Measurements from ENCODE around the gene KDF1. TPM values are rescaled to one million over a fixed set of nuclear protein-coding genes. Genes with fewer than 3 reads are reported as not detected.

The KDF1 gene
- total and polyA plus RNA-seq, 2 of the 13 experiments (the other 11 are each of a cell fraction or from before 2014, with no cell fraction given) = 1.9 to 4.9 TPM

DNA sequence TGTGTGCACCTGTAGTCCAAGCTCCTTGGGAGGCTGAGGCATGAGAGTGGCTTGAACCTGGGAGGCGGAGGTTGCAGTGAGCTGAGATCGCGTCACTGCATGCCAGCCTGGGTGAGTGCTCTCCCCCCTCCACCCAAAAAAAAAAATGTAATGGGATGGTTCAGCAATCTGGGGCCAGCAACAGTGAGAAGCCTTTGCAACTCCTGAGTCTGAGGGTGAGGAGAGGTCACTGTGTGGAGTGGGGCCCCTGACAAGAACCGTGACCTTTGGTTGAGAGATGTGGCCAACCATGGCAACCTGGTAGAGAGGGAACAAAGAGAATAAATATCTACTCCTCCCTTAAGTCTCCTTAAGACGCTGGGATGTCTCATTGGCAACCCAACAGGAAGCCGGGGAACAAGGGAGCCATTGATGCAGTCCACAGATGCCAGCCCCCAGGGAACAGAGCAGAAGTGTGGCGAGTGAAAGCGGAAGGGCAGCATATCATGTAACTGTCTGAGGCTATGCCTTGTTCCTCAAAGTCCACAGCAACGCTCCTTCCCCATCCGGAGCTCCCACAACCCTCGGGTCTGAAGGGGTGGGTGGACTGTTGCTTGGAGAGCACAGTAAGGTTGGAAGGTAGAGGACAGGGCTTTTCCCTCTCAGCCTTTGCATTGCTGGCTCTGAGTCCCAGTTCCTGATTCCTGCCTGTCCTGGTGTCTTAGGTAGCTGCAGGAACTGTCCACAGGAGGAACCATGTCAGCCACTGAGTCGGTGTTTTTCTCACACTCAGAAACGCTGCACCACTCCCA, 41.5 kb upstream of the KDF1 start (continued):
- TF ChIP-seq FOXP4 (CRISPR knock-in tag; IDR thresholded peaks at IDR 0.05) = no peak
- no peak for TF ChIP-seq ZNF230 (CRISPR knock-in tag; IDR thresholded peaks at IDR 0.05)
- TF ChIP-seq, protein P1, sequence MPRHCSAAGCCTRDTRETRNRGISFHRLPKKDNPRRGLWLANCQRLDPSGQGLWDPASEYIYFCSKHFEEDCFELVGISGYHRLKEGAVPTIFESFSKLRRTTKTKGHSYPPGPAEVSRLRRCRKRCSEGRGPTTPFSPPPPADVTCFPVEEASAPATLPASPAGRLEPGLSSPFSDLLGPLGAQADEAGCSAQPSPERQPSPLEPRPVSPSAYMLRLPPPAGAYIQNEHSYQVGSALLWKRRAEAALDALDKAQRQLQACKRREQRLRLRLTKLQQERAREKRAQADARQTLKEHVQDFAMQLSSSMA (CRISPR knock-in tag; IDR thresholded peaks at IDR 0.05) = no peak
- TF ChIP-seq PHF21A (CRISPR knock-in tag; IDR thresholded peaks at IDR 0.05) = 0 out of 2 replicates have a peak, but pooled peaks have one; percentile 22
- 0 out of 2 replicates have a peak, but pooled peaks have one; percentile 32 for TF ChIP-seq ZFP90 (CRISPR knock-in tag; IDR thresholded peaks at IDR 0.05; ENCODE audit: borderline replicate concordance)
- TF ChIP-seq ZNF556 (CRISPR knock-in tag; IDR thresholded peaks at IDR 0.05; ENCODE audit: borderline replicate concordance) = 0 out of 2 replicates have a peak, but pooled peaks have one; percentile 28
- no peak for TF ChIP-seq KDM3A (CRISPR knock-in tag; IDR thresholded peaks at IDR 0.05; ENCODE audit: low read depth)
- TF ChIP-seq, protein P2, sequence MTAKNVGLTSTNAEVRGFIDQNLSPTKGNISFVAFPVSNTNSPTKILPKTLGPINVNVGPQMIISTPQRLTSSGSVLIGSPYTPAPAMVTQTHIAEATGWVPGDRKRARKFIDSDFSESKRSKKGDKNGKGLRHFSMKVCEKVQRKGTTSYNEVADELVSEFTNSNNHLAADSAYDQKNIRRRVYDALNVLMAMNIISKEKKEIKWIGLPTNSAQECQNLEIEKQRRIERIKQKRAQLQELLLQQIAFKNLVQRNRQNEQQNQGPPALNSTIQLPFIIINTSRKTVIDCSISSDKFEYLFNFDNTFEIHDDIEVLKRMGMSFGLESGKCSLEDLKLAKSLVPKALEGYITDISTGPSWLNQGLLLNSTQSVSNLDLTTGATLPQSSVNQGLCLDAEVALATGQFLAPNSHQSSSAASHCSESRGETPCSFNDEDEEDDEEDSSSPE (CRISPR knock-in tag; IDR thresholded peaks at IDR 0.05) = no peak
- no peak for TF ChIP-seq ZNF30 (CRISPR knock-in tag; IDR thresholded peaks at IDR 0.05)
- TF ChIP-seq ZNF362 (CRISPR knock-in tag; IDR thresholded peaks at IDR 0.05; ENCODE audit: borderline replicate concordance) = peak; percentile 80
- TF ChIP-seq TBX3 (IDR thresholded peaks at IDR 0.05; ENCODE audit: borderline replicate concordance) = no peak
- no peak for TF ChIP-seq ZNF772 (CRISPR knock-in tag; IDR thresholded peaks at IDR 0.05)
- TF ChIP-seq ZNF251 (CRISPR knock-in tag; IDR thresholded peaks at IDR 0.05) = no peak
- TF ChIP-seq ZNF660 (CRISPR knock-in tag; IDR thresholded peaks at IDR 0.05; ENCODE audit: borderline replicate concordance, low read depth) = no peak
- no peak for TF ChIP-seq GTF2F1 (IDR thresholded peaks at IDR 0.05; ENCODE audit: low read length)
- no peak for TF ChIP-seq TP53 (CRISPR knock-in tag; conservative IDR thresholded peaks at IDR 0.05)
- TF ChIP-seq, protein P3, sequence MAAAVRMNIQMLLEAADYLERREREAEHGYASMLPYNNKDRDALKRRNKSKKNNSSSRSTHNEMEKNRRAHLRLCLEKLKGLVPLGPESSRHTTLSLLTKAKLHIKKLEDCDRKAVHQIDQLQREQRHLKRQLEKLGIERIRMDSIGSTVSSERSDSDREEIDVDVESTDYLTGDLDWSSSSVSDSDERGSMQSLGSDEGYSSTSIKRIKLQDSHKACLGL (CRISPR knock-in tag; IDR thresholded peaks at IDR 0.05) = no peak
- TF ChIP-seq, protein P4, sequence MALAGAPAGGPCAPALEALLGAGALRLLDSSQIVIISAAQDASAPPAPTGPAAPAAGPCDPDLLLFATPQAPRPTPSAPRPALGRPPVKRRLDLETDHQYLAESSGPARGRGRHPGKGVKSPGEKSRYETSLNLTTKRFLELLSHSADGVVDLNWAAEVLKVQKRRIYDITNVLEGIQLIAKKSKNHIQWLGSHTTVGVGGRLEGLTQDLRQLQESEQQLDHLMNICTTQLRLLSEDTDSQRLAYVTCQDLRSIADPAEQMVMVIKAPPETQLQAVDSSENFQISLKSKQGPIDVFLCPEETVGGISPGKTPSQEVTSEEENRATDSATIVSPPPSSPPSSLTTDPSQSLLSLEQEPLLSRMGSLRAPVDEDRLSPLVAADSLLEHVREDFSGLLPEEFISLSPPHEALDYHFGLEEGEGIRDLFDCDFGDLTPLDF (CRISPR knock-in tag; IDR thresholded peaks at IDR 0.05) = no peak
- TF ChIP-seq ZNF629 (CRISPR knock-in tag; conservative IDR thresholded peaks at IDR 0.05) = no peak
